ENCODE results near the gene AOAH.

AOAH gene

DNA sequence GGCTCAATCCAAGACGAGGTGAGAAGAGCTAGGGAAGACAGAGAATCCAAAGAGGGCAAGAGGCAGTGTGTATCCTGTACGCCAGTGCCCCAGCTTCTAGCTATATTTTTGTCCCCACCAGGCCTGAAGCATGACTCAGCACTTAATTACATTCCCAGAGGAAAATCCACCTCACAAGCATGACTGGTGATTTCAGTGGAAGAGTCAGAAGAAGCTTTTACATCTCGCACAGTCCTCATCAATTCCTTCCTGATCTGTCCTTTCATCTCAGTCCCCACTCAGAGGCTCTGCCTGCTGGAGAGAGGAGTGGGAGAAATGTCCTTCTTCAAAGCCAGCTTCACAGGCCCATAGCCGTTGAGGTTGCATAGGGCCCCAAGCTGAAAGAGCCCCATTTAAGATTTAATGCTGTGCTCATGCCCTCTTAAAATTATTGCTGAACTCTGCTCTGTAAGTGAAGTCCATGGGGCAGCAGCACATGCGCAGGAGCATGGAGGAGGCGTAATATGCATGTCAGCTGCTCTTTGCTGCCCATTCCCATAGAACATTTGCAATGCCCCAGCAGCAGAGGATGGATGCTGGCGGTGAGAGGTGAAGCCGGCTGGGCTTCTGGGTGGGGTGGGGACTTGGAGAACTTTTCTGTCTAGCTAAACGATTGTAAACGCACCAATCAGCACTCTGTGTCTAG lies 39.0 kb upstream of the AOAH start:
- Histone ChIP-seq H3K4me3 (replicated peaks; ENCODE audit: insufficient read depth, low read length) (no peak overlapping the region), H3K27ac (replicated peaks) (no peak overlapping the region), H3K27me3 (ENCODE audit: insufficient read depth, poor library complexity, severe bottlenecking) (no peaks in the 10 kb centered on the region)
- no peak for DNase-seq (ENCODE audit: low read depth in 1 of 2, low spot score in 1 of 2)
- TF ChIP-seq POLR2AphosphoS5 (IDR thresholded peaks at IDR 0.05; ENCODE audit: low read depth) (no peak), SPI1 (IDR thresholded peaks at IDR 0.05; ENCODE audit: borderline replicate concordance, low read depth) (no peak), GABPA (IDR thresholded peaks at IDR 0.05; ENCODE audit: low read depth) (no peak)
- TF ChIP-seq, protein P1, sequence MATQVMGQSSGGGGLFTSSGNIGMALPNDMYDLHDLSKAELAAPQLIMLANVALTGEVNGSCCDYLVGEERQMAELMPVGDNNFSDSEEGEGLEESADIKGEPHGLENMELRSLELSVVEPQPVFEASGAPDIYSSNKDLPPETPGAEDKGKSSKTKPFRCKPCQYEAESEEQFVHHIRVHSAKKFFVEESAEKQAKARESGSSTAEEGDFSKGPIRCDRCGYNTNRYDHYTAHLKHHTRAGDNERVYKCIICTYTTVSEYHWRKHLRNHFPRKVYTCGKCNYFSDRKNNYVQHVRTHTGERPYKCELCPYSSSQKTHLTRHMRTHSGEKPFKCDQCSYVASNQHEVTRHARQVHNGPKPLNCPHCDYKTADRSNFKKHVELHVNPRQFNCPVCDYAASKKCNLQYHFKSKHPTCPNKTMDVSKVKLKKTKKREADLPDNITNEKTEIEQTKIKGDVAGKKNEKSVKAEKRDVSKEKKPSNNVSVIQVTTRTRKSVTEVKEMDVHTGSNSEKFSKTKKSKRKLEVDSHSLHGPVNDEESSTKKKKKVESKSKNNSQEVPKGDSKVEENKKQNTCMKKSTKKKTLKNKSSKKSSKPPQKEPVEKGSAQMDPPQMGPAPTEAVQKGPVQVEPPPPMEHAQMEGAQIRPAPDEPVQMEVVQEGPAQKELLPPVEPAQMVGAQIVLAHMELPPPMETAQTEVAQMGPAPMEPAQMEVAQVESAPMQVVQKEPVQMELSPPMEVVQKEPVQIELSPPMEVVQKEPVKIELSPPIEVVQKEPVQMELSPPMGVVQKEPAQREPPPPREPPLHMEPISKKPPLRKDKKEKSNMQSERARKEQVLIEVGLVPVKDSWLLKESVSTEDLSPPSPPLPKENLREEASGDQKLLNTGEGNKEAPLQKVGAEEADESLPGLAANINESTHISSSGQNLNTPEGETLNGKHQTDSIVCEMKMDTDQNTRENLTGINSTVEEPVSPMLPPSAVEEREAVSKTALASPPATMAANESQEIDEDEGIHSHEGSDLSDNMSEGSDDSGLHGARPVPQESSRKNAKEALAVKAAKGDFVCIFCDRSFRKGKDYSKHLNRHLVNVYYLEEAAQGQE (IDR thresholded peaks at IDR 0.05; ENCODE audit: insufficient replicate concordance, low read depth) = no peak
- TF ChIP-seq, protein P2, sequence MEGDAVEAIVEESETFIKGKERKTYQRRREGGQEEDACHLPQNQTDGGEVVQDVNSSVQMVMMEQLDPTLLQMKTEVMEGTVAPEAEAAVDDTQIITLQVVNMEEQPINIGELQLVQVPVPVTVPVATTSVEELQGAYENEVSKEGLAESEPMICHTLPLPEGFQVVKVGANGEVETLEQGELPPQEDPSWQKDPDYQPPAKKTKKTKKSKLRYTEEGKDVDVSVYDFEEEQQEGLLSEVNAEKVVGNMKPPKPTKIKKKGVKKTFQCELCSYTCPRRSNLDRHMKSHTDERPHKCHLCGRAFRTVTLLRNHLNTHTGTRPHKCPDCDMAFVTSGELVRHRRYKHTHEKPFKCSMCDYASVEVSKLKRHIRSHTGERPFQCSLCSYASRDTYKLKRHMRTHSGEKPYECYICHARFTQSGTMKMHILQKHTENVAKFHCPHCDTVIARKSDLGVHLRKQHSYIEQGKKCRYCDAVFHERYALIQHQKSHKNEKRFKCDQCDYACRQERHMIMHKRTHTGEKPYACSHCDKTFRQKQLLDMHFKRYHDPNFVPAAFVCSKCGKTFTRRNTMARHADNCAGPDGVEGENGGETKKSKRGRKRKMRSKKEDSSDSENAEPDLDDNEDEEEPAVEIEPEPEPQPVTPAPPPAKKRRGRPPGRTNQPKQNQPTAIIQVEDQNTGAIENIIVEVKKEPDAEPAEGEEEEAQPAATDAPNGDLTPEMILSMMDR (IDR thresholded peaks at IDR 0.05; ENCODE audit: insufficient read depth, low read length) = no peak

DNA sequence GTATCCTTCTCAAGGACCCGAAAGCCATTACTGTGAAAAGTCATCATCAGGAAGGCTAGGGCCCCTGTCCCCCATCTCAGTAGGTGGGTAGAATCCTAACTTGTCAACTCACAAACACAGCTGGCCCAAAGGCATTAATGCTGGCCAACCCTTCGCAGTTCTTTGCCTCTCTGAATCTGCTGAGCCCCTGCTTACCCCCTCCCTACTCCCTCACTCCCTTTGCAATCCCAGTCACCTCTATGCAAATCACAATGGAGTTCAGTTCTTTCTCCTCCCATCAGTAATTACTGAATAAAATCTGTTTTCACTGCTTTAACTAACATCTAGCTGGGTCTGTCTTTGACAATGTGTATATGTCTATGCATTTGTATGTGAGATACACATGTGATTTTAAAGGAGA lies 38.1 kb upstream of the AOAH start:
- H3K27me3 ChIP-seq (ENCODE audit: insufficient read depth, poor library complexity, severe bottlenecking) = no peaks in the 10 kb centered on the region
- no peak for TF ChIP-seq GABPA (IDR thresholded peaks at IDR 0.05; ENCODE audit: low read depth)
- no peak for TF ChIP-seq SPI1 (IDR thresholded peaks at IDR 0.05; ENCODE audit: borderline replicate concordance, low read depth)
- TF ChIP-seq, protein P1 (IDR thresholded peaks at IDR 0.05; ENCODE audit: insufficient replicate concordance, low read depth) = no peak
- TF ChIP-seq, protein P2 (IDR thresholded peaks at IDR 0.05; ENCODE audit: insufficient read depth, low read length) = no peak
- TF ChIP-seq POLR2AphosphoS5 (IDR thresholded peaks at IDR 0.05; ENCODE audit: low read depth) = no peak
- H3K4me3 ChIP-seq (replicated peaks; ENCODE audit: insufficient read depth, low read length) = no peak overlapping the region
- no peak for DNase-seq (ENCODE audit: low read depth in 1 of 2, low spot score in 1 of 2)
- H3K27ac ChIP-seq (replicated peaks) = no peak overlapping the region

DNA sequence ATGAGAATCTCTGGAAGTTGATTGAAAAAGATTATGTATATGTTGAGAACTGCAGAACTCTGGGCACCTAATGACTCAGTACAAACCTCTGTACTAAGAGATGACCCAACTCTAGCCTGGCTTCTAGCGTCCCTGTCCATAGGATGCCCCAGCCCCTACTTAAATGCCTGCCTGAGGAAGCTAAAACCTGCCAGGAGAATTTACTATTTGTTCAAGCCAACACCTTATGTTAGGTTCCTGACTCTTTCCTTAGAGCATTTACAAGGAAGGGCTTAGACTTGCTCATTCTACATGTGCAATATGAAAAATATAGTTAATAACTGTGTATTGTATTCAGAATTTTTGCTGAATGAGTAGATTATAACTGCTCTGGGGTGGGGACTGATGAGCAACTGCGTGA lies 37.5 kb upstream of the AOAH start:
- no peak overlapping the region for H3K4me3 ChIP-seq (replicated peaks; ENCODE audit: insufficient read depth, low read length)

More for the DNA sequence above, 37.5 kb upstream of the AOAH start:
- Histone ChIP-seq H3K27ac (replicated peaks) (no peak overlapping the region), H3K27me3 (ENCODE audit: insufficient read depth, poor library complexity, severe bottlenecking) (no peaks in the 10 kb centered on the region)
- TF ChIP-seq GABPA (IDR thresholded peaks at IDR 0.05; ENCODE audit: low read depth) (no peak), POLR2AphosphoS5 (IDR thresholded peaks at IDR 0.05; ENCODE audit: low read depth) (no peak), SPI1 (IDR thresholded peaks at IDR 0.05; ENCODE audit: borderline replicate concordance, low read depth) (no peak)
- TF ChIP-seq, protein P1 (IDR thresholded peaks at IDR 0.05; ENCODE audit: insufficient replicate concordance, low read depth) = no peak
- TF ChIP-seq, protein P2 (IDR thresholded peaks at IDR 0.05; ENCODE audit: insufficient read depth, low read length) = no peak
- no peak for DNase-seq (ENCODE audit: low read depth in 1 of 2, low spot score in 1 of 2)
